GM21390 (cell line): ENCODE results near the gene CCDC7.
"Not testable (repeated sequence)": the region's sequence is repeated elsewhere in the genome, so short reads cannot be mapped to it uniquely, and the experiment has no call there.

ENCODE experiments used
- ATAC-seq: cut with Tn5 transposase; IDR thresholded peaks from one replicate; pipeline ENCODE4 v1.9.1; 2021; ENCODE audit not compliant: unreplicated experiment

CCDC7 gene

DNA sequence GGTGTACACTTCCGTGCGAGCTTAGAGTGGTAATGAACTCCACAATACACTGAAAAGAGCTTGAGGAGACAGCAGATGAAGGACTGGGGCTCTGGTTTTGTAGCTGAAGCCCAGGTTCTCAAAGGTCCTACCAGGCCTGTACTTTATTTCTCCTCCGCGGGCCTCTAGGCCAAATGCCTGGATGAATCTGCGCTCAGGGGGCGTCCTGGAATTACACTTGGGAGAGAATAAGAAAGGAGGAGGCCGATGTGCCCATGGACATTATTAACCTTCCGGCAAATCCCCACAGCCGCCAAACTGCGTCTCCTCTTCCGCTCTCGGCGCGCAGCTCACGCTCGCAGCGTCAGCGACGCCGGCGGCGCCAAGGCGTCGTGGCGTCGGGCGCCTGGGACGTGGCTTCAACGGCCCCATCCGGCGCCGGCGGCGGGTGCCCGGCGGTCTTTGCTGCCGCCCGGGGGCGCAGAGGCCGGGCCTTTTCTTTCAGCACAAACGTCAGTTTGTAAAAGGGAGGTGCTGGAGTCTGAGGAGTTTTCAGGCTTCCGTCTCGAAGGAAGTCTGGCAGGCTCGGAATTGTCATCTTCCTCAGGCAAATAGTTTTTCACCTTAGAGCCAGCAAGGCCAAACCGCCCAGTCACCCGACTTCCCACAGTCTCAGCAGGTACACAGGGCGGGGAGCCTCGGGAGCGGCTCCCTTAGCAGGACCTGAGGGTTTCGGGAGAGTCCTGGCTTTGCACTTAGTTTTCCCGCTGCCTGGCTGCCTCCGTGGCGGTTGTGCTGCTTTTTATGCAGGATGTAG is at the start of gene CCDC7:
TSS of gene CCDC7 (plus strand) at position 401 of the 796 bp plus-strand sequence. CDS start 5,503 bp downstream, outside the sequence.
- ATAC-seq = peak; percentile 98

DNA sequence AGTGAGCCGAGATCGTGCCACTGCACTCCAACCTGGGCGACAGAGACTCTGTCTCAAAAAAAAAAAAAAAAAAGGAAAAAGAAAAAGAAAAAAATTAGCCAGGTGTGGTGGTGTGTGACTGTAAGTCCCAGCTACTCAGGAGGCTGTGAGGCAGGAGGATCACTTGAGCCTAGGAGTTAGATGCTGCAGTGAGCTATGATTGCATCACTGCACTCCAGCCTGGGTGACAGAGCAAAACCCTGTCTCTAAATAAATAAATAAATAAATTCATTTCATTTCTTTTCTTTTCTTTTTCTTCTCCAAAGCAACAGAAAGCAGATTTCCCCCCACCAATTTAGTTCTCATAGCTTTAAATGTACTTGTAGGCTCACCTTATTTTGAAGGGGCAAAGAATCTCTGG is 48.8 kb upstream of the CCDC7 start:
- not testable (repeated sequence) for ATAC-seq

DNA sequence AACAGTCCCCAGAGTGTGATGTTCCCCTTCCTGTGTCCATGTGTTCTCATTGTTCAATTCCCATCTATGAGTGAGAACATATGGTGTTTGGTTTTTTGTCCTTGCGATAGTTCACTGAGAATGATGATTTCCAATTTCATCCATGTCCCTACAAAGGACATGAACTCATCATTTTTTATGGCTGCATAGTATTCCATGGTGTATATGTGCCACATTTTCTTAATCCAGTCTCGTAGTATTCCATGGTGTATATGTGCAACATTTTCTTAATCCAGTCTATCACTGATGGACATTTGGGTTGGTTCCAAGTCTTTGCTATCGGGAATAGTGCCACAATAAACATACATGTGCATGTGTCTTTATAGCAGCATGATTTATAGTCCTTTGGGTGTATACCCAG is 46.2 kb upstream of the CCDC7 start:
- ATAC-seq = not testable (repeated sequence)

DNA sequence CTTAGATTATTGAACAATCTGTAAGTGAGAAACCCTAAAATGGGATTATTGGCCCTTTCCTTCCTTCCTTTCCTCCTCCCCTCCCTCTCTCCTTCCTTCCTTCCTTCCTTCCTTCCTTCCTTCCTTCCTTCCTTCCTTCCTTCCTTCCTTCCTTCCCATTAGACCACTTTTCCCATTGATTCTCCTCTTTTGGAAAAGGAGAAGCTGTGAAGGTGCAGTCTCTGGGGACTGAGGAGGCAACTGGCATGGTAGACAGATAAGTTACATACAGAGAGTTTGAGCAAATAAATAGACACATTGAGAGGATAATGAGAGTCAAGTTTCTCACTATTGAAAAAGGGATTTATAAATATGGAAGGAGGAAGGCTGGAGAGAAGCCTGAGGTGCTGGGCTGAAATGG is 45.0 kb upstream of the CCDC7 start:
- no peak for ATAC-seq

DNA sequence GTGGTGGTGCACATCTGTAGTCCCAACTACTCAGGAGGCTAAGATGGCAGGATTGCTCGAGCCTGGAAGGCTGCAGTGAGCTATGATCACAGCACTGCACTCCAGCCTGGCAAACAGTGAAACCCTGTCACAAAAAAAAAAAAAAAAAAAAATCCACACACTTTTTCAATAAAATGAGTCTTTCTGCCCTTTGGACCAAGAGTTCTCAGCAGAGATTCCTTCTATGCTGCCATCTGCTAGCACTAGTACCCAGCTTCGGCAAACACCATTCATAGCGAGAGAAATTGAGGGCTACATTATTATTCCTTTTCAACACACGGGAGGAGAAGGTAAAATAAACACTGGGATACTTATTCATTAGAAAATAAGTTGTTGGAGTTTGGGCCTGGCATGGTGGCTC is 43.4 kb upstream of the CCDC7 start:
- ATAC-seq = no peak

DNA sequence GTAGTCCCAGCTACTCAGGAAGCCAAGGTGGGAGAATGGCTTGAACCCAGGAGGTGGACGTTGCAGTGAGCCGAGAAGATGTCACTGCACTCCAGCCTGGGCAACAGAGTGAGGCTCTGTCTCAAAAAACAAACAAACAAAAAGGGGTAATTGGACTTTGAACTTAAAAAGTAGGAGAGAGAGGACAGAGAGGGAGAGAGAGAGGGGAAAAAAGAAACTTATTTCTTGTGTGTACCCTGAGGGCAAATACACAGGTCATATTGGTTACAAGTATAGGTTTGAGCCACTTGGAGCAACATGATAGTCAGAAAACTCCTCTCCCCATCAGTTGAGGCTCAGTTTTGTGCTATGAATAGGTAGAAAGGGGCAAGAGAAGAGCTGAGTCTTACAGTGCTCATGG is 42.8 kb upstream of the CCDC7 start:
- ATAC-seq = no peak

DNA sequence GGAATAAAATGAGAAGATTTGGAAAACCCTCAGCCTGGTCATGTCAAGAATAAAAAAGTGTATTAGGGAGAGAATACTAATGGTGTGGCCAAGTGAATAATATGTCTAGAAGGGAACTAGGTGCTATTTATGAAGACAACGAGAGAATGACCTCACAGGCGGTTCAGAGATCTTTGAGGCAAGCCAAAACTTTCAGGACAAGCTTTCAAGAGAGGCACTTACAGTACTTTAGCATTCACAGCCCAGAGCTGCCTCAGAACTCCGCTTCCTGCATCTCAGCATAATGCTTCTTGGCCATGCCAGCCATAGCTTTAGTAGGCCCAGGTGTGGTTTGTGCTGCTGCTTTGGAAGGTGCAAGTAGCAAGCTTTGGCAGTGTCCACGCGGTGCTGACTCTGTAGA is 37.2 kb upstream of the CCDC7 start:
- no peak for ATAC-seq

DNA sequence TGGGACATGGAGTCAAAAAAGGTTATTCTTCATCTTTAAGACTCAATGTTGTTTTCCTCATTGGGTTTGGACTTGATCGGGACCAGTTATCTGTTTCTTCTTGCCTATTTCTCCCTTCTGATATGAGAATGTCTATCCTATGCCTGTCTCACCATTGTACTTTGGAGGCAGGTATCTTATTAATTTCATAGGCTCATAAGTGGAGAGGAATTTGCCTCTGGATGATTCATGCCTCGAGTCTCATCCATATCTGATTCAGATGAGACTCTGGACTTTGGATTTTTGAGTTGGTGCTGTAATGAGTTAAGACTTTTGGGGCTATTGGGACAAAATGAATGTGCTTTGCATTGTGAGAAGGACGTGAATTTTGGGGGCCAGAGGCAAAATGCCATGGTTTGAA is 36.2 kb upstream of the CCDC7 start:
- ATAC-seq = no peak

DNA sequence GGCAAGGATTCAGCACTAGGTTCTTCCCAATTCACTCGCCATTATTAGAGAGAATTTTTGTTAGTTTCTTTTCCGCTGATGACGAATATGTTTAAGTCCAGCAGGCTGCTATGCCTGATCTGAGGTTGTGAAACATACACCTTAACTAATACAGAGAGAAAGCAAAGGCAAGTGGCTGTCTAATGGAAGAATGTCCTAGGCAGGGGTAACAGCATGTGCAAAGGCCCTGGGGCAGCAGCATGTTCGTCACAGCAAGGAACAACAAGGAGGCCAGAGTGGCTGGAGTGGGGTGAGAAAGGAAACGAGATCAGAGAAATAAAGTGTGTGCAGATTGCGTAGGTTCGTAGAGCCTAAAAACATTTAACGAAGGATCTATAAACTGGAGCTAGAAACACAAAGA is 35.4 kb upstream of the CCDC7 start:
- ATAC-seq = no peak

DNA sequence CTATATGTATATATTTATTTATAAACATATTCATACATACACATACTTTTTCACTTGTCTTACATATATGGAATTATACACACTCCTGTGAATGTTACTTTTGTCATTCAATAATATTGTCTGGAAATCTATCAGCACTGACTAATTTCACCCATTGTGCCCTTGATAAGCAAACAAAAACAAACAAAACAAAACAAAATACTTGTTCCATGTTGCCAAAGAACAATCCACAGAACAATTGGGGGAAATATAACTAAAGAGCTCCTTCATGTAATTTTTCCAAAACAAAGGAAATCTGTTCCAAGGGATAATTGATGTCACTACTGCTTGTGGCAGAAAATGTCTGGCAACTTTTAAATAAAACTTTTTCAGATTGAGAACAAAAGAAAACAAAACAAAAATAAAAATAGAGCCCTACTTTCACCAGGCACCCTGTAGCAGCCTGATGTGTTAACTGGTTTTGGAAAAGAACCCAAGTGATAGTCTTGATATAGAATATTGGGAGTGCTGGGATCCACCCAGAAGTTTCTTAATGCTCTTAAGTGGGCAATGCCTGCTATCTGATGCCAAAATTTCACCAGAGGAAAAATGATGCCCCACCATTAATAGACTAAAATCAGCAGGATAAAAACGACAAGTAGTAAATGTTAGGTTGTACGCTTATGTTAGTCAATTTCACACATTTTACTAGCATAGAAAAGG is 34.0 kb upstream of the CCDC7 start:
- no peak for ATAC-seq

DNA sequence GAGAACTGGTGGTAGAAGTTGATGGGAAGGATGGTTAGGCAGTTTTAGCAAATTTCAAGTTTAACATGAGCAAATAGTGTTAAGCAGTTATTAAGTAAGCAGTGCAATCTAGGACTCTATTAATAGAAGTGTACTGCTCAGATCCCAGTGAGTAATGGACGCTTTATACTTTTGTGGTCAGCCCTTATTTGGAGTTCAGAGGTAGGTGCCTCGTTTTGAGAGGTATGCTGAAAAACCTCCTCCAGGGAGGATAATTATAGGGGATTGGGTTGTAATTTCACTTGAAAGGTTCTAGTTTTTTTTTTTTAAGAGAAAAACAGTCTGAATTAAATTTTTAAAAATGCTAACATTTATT is 33.5 kb upstream of the CCDC7 start:
- no peak for ATAC-seq

DNA sequence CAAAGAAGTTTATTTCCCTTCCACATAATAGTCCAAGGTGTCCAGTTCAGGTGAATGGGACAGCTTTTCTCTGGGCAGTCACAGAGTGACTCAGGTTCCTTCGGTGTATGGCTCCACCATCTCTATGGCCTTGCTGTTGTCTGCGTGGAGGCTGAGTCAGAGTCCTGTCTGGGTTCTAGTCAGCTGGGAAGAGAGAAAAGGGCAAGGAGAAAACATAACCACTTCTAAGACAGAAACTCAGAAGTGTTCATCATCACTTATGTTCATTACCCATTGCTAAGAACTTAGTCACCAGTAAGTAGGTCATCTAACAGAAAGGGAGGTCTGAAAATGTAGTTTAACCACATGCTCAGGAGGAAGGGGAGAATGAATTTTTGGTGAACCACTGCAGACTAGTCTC is 32.4 kb upstream of the CCDC7 start:
- ATAC-seq = no peak

DNA sequence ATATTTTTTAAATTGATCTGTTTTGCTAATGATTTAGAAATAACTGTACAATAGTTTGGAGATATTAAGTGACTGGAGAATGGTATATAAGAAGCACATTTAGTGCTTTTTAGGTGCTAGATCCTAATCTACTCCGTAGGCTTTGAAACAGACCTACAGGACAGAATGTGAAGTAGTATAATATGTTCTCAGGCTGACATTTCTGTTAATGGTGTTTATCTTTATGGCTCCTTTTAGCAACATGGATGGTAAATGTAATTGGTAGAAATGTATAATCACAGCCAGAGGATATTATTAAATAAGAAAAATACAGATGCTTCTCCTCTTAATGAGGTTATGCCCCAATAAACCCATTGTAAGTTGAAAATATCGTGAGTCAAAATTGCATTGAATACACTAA is 30.6 kb upstream of the CCDC7 start:
- no peak for ATAC-seq

DNA sequence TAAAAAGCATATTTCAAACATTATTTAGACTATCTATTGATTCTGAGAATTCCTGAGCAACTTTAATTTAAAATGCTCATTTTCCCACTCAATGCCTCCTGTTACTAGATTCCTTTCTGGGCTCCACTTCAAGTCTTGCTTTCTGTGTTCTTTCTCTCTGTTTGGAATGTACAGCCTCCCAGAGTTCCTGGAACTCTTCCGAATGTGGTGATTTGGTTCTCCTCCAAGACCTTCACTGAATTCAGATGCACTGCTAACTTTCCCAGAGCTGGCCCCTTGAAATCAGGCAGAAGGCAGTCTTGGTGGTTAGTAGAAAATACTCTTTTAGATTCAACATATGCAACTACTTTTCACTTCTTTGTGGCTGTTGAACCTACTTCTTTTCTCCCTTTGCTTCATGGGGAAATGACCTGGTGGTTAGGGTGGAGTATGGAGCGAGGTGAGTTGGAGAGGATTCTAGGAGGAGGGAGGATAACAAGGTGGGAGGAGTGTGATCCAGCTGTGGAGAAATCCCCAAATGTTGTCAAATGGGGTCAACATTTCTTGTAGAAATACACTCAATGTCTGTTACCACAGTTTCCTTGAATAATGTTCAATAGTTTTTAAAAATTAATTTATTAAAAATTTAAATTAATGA is 27.9 kb upstream of the CCDC7 start:
- no peak for ATAC-seq

DNA sequence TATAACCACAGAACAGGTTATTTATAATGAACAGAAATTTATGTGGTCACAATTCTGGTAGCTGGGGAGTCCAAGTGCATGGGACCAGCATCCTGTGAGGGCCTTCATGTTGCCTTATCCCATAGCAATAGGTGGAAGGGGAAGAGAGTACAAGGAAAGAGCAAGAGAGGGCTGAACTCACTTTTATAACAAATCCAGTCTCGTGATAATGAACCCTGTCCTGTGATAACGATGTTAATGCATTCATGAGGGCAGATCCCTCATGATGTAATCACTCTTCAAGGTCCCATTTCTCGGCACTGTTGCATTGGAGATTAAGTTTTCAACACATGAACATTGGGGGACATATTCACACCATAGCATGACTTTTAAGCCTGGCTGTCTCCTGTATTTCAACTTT is 27.4 kb upstream of the CCDC7 start:
- no peak for ATAC-seq

DNA sequence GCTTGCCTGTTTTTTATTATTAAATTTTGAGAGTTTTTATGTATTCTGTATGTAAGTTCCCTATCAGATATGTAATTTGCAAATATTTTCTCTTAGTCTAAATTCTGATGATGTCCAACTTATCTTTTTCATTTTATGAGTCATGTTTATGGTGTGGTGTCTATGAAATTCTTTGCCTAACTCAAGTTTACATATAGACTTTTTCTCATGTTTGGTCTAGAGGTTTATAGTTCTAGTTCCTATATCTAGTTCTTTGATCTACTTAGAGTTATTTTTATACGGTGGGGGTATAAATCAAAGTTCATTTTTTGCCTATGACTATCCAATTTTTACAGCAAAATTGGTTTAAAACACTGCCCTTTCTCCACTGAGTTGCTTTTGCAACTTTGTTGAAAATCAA is 26.3 kb upstream of the CCDC7 start:
- ATAC-seq = no peak

DNA sequence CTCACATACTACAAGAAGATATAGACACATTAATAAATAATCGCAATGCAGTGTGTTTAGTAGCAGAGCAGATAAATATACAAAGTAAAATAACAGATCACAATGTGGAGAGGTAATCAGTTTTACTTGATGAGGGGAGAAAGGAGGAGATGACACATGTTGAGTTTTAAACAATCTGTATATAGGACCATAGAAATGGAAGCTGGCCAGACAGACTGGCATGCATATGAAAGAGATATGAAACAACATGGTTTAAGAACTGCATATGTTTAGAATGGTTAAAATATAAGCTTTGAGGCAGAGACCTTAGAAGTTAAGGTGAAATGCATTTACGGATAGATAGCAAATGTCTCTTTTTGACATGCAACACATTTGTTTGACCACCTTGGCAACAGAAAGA is 19.8 kb upstream of the CCDC7 start:
- no peak for ATAC-seq

DNA sequence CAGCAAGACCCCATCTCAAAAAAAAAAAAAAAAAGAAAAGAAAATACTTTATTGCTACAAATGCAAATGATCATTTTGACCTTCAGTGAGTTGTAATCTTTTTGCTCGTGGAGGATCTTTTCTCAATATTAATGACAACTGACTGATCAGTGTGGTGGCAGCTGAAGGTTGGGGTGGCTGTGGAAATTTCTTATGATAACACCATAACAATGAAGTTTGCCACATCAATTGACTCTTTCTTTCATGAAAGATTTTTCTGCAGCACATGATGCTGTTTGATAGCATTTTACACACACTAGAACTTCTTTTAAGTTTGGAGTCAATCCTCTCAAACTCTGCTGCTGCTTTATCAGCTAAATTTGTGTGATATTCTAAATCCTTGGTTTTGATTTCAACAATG is 12.4 kb upstream of the CCDC7 start:
- ATAC-seq = no peak

DNA sequence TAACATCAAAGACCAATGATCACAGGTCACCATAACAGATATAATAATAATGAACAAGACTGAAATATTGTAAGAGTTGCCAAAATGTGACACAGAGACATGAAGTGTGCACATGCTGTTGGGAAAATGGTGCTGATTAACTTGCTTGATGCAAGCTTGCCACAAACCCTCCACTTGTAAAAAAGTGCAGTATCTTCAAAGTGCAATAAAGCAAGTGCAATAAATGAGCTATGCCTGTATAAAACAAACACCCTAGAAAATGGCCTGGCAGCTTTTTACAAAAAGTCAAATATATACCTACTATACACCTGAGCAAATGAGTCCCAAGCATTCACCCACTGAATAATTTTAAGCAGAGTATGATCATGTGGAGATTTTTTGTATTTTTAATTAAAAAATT is 9.7 kb upstream of the CCDC7 start:
- no peak for ATAC-seq

DNA sequence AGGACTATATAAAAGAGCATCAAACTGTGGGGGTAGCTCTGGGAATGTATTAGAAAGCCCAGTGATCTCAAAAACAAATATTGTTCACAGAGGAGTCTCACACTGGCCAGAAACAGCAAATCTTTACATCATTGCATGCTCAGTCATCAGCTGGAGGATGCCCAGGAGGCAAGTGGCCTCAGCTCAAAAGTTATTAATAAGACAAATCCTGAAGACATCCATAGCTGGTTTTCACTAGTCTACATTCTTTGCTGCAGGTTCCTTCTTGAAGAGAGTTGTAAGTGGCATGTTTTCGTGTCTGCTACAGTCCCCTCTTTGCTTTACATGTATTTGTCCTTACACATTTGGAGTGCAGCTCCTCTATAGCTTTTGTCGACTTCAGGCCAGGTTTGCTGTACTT is 8.6 kb upstream of the CCDC7 start:
- ATAC-seq = no peak

DNA sequence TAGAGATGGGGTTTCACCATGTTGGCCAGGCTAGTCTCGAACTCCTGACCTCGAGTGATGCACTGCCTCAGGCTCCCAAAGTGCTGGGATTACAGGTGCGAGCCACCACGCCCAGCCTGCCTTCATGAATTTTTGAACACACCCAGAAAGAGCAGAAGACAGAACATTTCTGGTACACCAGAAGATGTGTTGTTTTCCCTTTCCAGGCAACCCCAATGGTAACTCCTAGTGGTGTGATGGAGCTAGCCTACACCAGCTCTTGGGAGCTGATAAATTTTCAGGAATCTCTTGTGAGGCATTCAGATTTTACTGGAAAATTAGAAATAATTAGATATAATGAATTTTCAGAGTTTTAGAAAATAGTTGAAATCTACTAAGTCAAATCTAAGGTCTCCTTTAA is 904 bp upstream of the CCDC7 start:
- no peak for ATAC-seq
